Smooth muscle cell of the umbilical artery (primary cell): ENCODE results near the gene CRNN. TPM values are rescaled to one million over a fixed set of nuclear protein-coding genes. Genes with fewer than 3 reads are reported as not detected.

Experiments
- total RNA-seq: library from RNA; depleted of rRNA; stranded (reverse); fragments of >200 nt; gene quantifications from 2 replicates; pipeline ENCODE4 v1.2.3, GENCODE V29; 2014

CRNN gene
- total RNA-seq = not detected in 2 replicates

GRCh38 chr1:152413909-152414308 is at the start of gene CRNN:
TSS of gene CRNN (minus strand) at chr1:152414263. CDS start at chr1:152412233, 2,030 bp downstream.

GRCh38 chr1:152359906-152360305 is 54.2 kb downstream of the CRNN start, which contains the start of gene FLG2:
TSS of gene FLG2 (minus strand) at chr1:152360006. CDS start at chr1:152358884, 1,122 bp downstream.

Other genes starting within 250 kb of the CRNN start
- not detected in 2 replicates for gene HRNR, start 190.1 kb downstream of the CRNN start, total RNA-seq
- gene FLG, start 89.0 kb downstream of the CRNN start, total RNA-seq = under 0.01 and 0.09 TPM in 2 replicates
- not detected in 2 replicates for gene FLG2, start 54.3 kb downstream of the CRNN start, total RNA-seq
- not detected in 2 replicates for gene LCE5A, start 96.5 kb upstream of the CRNN start, total RNA-seq
- gene CRCT1, start 100.2 kb upstream of the CRNN start, total RNA-seq = not detected in 2 replicates
- gene LCE3E, start 152.5 kb upstream of the CRNN start, total RNA-seq = not detected in 2 replicates
- gene LCE3D, start 166.3 kb upstream of the CRNN start, total RNA-seq = not detected in 2 replicates
- gene LCE3C, start 186.0 kb upstream of the CRNN start, total RNA-seq = not detected in 2 replicates
- not detected in 2 replicates for gene LCE3B, start 199.5 kb upstream of the CRNN start, total RNA-seq
- not detected in 2 replicates for gene LCE3A, start 208.8 kb upstream of the CRNN start, total RNA-seq
- not detected in 2 replicates for gene LCE2D, start 249.1 kb upstream of the CRNN start, total RNA-seq